DND-41 (cell line): Measurements from ENCODE around the gene CATSPERD.

Experiments
- CTCF ChIP-seq: IDR thresholded peaks from 2 replicates; pipeline ENCODE4 v1.5.1; 2012; ENCODE audit warnings: borderline replicate concordance, low read length, moderate library complexity, mild to moderate bottlenecking; ENCODE audit not compliant: poor library complexity, severe bottlenecking; ENCODE audit errors: extremely low read depth
- EZH2 ChIP-seq: IDR thresholded peaks from 3 replicates; pipeline ENCODE4 v1.6.1; 2012; ENCODE audit warnings: borderline replicate concordance, low read depth, mild to moderate bottlenecking, moderate library complexity, low read length, inconsistent platforms; ENCODE audit not compliant: severe bottlenecking

- TF ChIP-seq CTCF (no peak), EZH2 (no peak)
Observed at GRCh38 chr19:5782945-5783919, 62.8 kb downstream of the CATSPERD start.
